ENCODE results near the gene GNG8. TPM values are rescaled to one million over a fixed set of nuclear protein-coding genes. Genes with fewer than 3 reads are reported as not detected.

Gene GNG8
- total and polyA plus RNA-seq, 5 donors from 2014 or later, result 6.8 to 15.7 (median 8.6) TPM; not detected in 2

GRCh38 chr19:46654621-46655152 lies 18.7 kb upstream of the GNG8 start:
- no peak overlapping the region for H3K27ac Mint-ChIP-seq
- H3K4me3 ChIP-seq (ENCODE audit: low read depth, low read length), result no peak overlapping the region
- no peak overlapping the region for H3K27ac ChIP-seq (ENCODE audit: insufficient read depth, low read length, poor library complexity, severe bottlenecking)
- H3K36me3 Mint-ChIP-seq, result no peaks in the 10 kb centered on the region
- H3K36me3 ChIP-seq (ENCODE audit: control insufficient read depth, insufficient read depth, low read length), result no peaks in the 10 kb centered on the region
- H3K4me1 Mint-ChIP-seq, result peaks cover 0 to 17% (median 2%) of the 10 kb centered on the region in 4 donors
- DNase-seq, result no peak
- no peak for ATAC-seq (ENCODE audit: low read depth in 2 of 2)
- H3K4me3 Mint-ChIP-seq, result no peak overlapping the region
- peaks cover 60% of the 10 kb centered on the region for H3K27me3 Mint-ChIP-seq
- peaks cover 11% of the 10 kb centered on the region for H3K27me3 ChIP-seq (ENCODE audit: control insufficient read depth, insufficient read depth, low read length)
- peaks cover 8% of the 10 kb centered on the region for H3K4me1 ChIP-seq (ENCODE audit: control insufficient read depth, insufficient read depth, low read length, poor library complexity, severe bottlenecking)
- no peaks in the 10 kb centered on the region for H3K9me3 ChIP-seq (ENCODE audit: control insufficient read depth in 2 of 2, low read length in 2 of 2)
- peaks cover 0 to 11% (median 0%) of the 10 kb centered on the region in 7 donors for H3K9me3 Mint-ChIP-seq

GRCh38 chr19:46650445-46650844 lies 14.4 kb upstream of the GNG8 start:
- peaks cover 65% of the 10 kb centered on the region for H3K27me3 Mint-ChIP-seq
- Histone ChIP-seq H3K4me3 (ENCODE audit: low read depth, low read length) (no peak overlapping the region), H3K27ac (ENCODE audit: insufficient read depth, low read length, poor library complexity, severe bottlenecking) (no peak overlapping the region), H3K27me3 (ENCODE audit: control insufficient read depth, insufficient read depth, low read length) (peaks cover 12% of the 10 kb centered on the region), H3K9me3 (ENCODE audit: control insufficient read depth in 2 of 2, low read length in 2 of 2) (peaks cover 0 to 3% of the 10 kb centered on the region in 2 experiments), H3K36me3 (ENCODE audit: control insufficient read depth, insufficient read depth, low read length) (no peaks in the 10 kb centered on the region), H3K4me1 (ENCODE audit: control insufficient read depth, insufficient read depth, low read length, poor library complexity, severe bottlenecking) (peaks cover 8% of the 10 kb centered on the region)
- ATAC-seq (ENCODE audit: low read depth in 2 of 2) (no peak), DNase-seq (no peak)
- peaks cover 0 to 21% (median 0%) of the 10 kb centered on the region in 7 donors for H3K9me3 Mint-ChIP-seq
- H3K4me3 Mint-ChIP-seq, result peak overlapping the region in 1 of 4 donors; percentile 53
- peak overlapping the region in 1 of 3 donors; percentile 14 for H3K27ac Mint-ChIP-seq
- H3K36me3 Mint-ChIP-seq, result no peaks in the 10 kb centered on the region
- peaks cover 0 to 14% (median 7%) of the 10 kb centered on the region in 4 donors for H3K4me1 Mint-ChIP-seq

GRCh38 chr19:46648961-46649960 lies 13.3 kb upstream of the GNG8 start:
- H3K27me3 ChIP-seq (ENCODE audit: control insufficient read depth, insufficient read depth, low read length), result peaks cover 12% of the 10 kb centered on the region
- no peak overlapping the region for H3K27ac ChIP-seq (ENCODE audit: insufficient read depth, low read length, poor library complexity, severe bottlenecking)
- H3K4me1 ChIP-seq (ENCODE audit: control insufficient read depth, insufficient read depth, low read length, poor library complexity, severe bottlenecking), result peaks cover 8% of the 10 kb centered on the region
- no peak overlapping the region for H3K27ac Mint-ChIP-seq
- peaks cover 0 to 3% of the 10 kb centered on the region in 2 experiments for H3K9me3 ChIP-seq (ENCODE audit: control insufficient read depth in 2 of 2, low read length in 2 of 2)
- H3K36me3 Mint-ChIP-seq, result no peaks in the 10 kb centered on the region
- H3K4me3 Mint-ChIP-seq, result peak overlapping the region in 1 of 4 donors; percentile 63
- peaks cover 67% of the 10 kb centered on the region for H3K27me3 Mint-ChIP-seq
- H3K9me3 Mint-ChIP-seq, result peaks cover 0 to 21% (median 0%) of the 10 kb centered on the region in 7 donors
- DNase-seq (no peak), ATAC-seq (ENCODE audit: low read depth in 2 of 2) (no peak)
- H3K4me3 ChIP-seq (ENCODE audit: low read depth, low read length), result no peak overlapping the region
- no peaks in the 10 kb centered on the region for H3K36me3 ChIP-seq (ENCODE audit: control insufficient read depth, insufficient read depth, low read length)
- H3K4me1 Mint-ChIP-seq, result peaks cover 0 to 14% (median 7%) of the 10 kb centered on the region in 4 donors

- H3K4me1 Mint-ChIP-seq, result peaks cover 0 to 14% (median 7%) of the 10 kb centered on the region in 4 donors
- no peak for DNase-seq
- no peak for ATAC-seq (ENCODE audit: low read depth in 2 of 2)
- H3K4me3 Mint-ChIP-seq, result peak overlapping the region; percentile 34 to 69 (median 53)
- no peaks in the 10 kb centered on the region for H3K36me3 ChIP-seq (ENCODE audit: control insufficient read depth, insufficient read depth, low read length)
- no peak overlapping the region for H3K4me3 ChIP-seq (ENCODE audit: low read depth, low read length)
- H3K4me1 ChIP-seq (ENCODE audit: control insufficient read depth, insufficient read depth, low read length, poor library complexity, severe bottlenecking), result peaks cover 8% of the 10 kb centered on the region
- peaks cover 0 to 21% (median 0%) of the 10 kb centered on the region in 7 donors for H3K9me3 Mint-ChIP-seq
- peak overlapping the region in 1 of 3 donors; percentile 53 for H3K27ac Mint-ChIP-seq
- H3K9me3 ChIP-seq (ENCODE audit: control insufficient read depth in 2 of 2, low read length in 2 of 2), result peaks cover 0 to 3% of the 10 kb centered on the region in 2 experiments
- no peaks in the 10 kb centered on the region for H3K36me3 Mint-ChIP-seq
- H3K27ac ChIP-seq (ENCODE audit: insufficient read depth, low read length, poor library complexity, severe bottlenecking), result no peak overlapping the region
- H3K27me3 Mint-ChIP-seq, result peaks cover 75% of the 10 kb centered on the region
- H3K27me3 ChIP-seq (ENCODE audit: control insufficient read depth, insufficient read depth, low read length), result peaks cover 12% of the 10 kb centered on the region
These were observed 12.3 kb upstream of the GNG8 start for GRCh38 chr19:46648060-46648960.

- H3K4me1 Mint-ChIP-seq, result peaks cover 0 to 14% (median 7%) of the 10 kb centered on the region in 4 donors
- H3K27ac Mint-ChIP-seq, result no peak overlapping the region
- no peaks in the 10 kb centered on the region for H3K36me3 ChIP-seq (ENCODE audit: control insufficient read depth, insufficient read depth, low read length)
- H3K36me3 Mint-ChIP-seq, result no peaks in the 10 kb centered on the region
- H3K27ac ChIP-seq (ENCODE audit: insufficient read depth, low read length, poor library complexity, severe bottlenecking), result no peak overlapping the region
- peaks cover 8% of the 10 kb centered on the region for H3K4me1 ChIP-seq (ENCODE audit: control insufficient read depth, insufficient read depth, low read length, poor library complexity, severe bottlenecking)
- H3K4me3 Mint-ChIP-seq, result no peak overlapping the region
- peaks cover 14% of the 10 kb centered on the region for H3K27me3 ChIP-seq (ENCODE audit: control insufficient read depth, insufficient read depth, low read length)
- peaks cover 79% of the 10 kb centered on the region for H3K27me3 Mint-ChIP-seq
- ATAC-seq (ENCODE audit: low read depth in 2 of 2) (no peak), DNase-seq (no peak)
- H3K9me3 Mint-ChIP-seq, result peaks cover 0 to 21% (median 0%) of the 10 kb centered on the region in 7 donors
- H3K9me3 ChIP-seq (ENCODE audit: control insufficient read depth in 2 of 2, low read length in 2 of 2), result peaks cover 0 to 3% of the 10 kb centered on the region in 2 experiments
- H3K4me3 ChIP-seq (ENCODE audit: low read depth, low read length), result no peak overlapping the region
These were observed 10.4 kb upstream of the GNG8 start for GRCh38 chr19:46646402-46646801.

- H3K9me3 Mint-ChIP-seq, result peaks cover 0 to 15% (median 0%) of the 10 kb centered on the region in 7 donors
- peaks cover 14% of the 10 kb centered on the region for H3K27me3 ChIP-seq (ENCODE audit: control insufficient read depth, insufficient read depth, low read length)
These were observed 8.7 kb upstream of the GNG8 start for GRCh38 chr19:46644720-46645119.

GRCh38 chr19:46640656-46641055 lies 4.7 kb upstream of the GNG8 start:
- ATAC-seq (ENCODE audit: low read depth in 2 of 2), result no peak
- Histone ChIP-seq H3K27ac (ENCODE audit: insufficient read depth, low read length, poor library complexity, severe bottlenecking) (no peak overlapping the region), H3K9me3 (ENCODE audit: control insufficient read depth in 2 of 2, low read length in 2 of 2) (no peaks in the 10 kb centered on the region), H3K27me3 (ENCODE audit: control insufficient read depth, insufficient read depth, low read length) (peaks cover 5% of the 10 kb centered on the region), H3K4me3 (ENCODE audit: low read depth, low read length) (no peak overlapping the region), H3K36me3 (ENCODE audit: control insufficient read depth, insufficient read depth, low read length) (no peaks in the 10 kb centered on the region), H3K4me1 (ENCODE audit: control insufficient read depth, insufficient read depth, low read length, poor library complexity, severe bottlenecking) (peaks cover 34% of the 10 kb centered on the region)
- no peaks in the 10 kb centered on the region for H3K36me3 Mint-ChIP-seq
- H3K27me3 Mint-ChIP-seq, result peaks cover 44% of the 10 kb centered on the region
- peak overlapping the region in 3 of 4 donors; percentile 47 to 73 (median 68) for H3K4me3 Mint-ChIP-seq
- H3K4me1 Mint-ChIP-seq, result peaks cover 0 to 2% (median 0%) of the 10 kb centered on the region in 4 donors
- peak overlapping the region in 1 of 3 donors; percentile 21 for H3K27ac Mint-ChIP-seq
- peaks cover 0 to 2% (median 0%) of the 10 kb centered on the region in 7 donors for H3K9me3 Mint-ChIP-seq
- DNase-seq, result no peak

More at GRCh38 chr19:46644720-46645119, 8.7 kb upstream of the GNG8 start:
- H3K4me1 Mint-ChIP-seq, result peaks cover 0 to 7% (median 6%) of the 10 kb centered on the region in 4 donors
- Histone ChIP-seq H3K27ac (ENCODE audit: insufficient read depth, low read length, poor library complexity, severe bottlenecking) (no peak overlapping the region), H3K4me3 (ENCODE audit: low read depth, low read length) (no peak overlapping the region), H3K36me3 (ENCODE audit: control insufficient read depth, insufficient read depth, low read length) (no peaks in the 10 kb centered on the region), H3K4me1 (ENCODE audit: control insufficient read depth, insufficient read depth, low read length, poor library complexity, severe bottlenecking) (peaks cover 11% of the 10 kb centered on the region), H3K9me3 (ENCODE audit: control insufficient read depth in 2 of 2, low read length in 2 of 2) (peaks cover 0 to 3% of the 10 kb centered on the region in 2 experiments)
- H3K36me3 Mint-ChIP-seq, result no peaks in the 10 kb centered on the region
- ATAC-seq (ENCODE audit: low read depth in 2 of 2), result no peak
- no peak for DNase-seq
- no peak overlapping the region for H3K27ac Mint-ChIP-seq
- H3K27me3 Mint-ChIP-seq, result peaks cover 74% of the 10 kb centered on the region
- no peak overlapping the region for H3K4me3 Mint-ChIP-seq

All from CD4-positive, CD25-positive, alpha-beta regulatory T cell (primary cell).